Neural cell (in vitro differentiated cells): ENCODE measurements around the gene C4B.
"Not testable (repeated sequence)": the region's sequence is repeated elsewhere in the genome, so short reads cannot be mapped to it uniquely, and the experiment has no call there.

ENCODE experiments used
- CTCF ChIP-seq: fragments of 450-650 bp; IDR thresholded peaks from 2 replicates; pipeline ENCODE4 v1.5.1; 2014; ENCODE audit warnings: antibody characterized with exemption, mild to moderate bottlenecking, moderate library complexity; ENCODE audit not compliant: poor library complexity, severe bottlenecking
- EP300 ChIP-seq: fragments of 450-650 bp; conservative IDR thresholded peaks from 2 replicates; pipeline ENCODE4 v1.6.1; 2014; ENCODE audit warnings: antibody characterized with exemption, mild to moderate bottlenecking, moderate library complexity; ENCODE audit not compliant: poor library complexity, severe bottlenecking
- POLR2AphosphoS5 ChIP-seq: IDR thresholded peaks from 2 replicates; pipeline ENCODE4 v1.6.1; 2012

GRCh38 chr6:32037598-32038524 is 23.3 kb downstream of the C4B start, which contains the start of gene CYP21A2:
- not testable (repeated sequence) for TF ChIP-seq POLR2AphosphoS5, CTCF, EP300
